GM18508 (cell line): ENCODE results near the gene MGAT3.
"Not testable (repeated sequence)": the region's sequence is repeated elsewhere in the genome, so short reads cannot be mapped to it uniquely, and the experiment has no call there.

Source experiments
- ATAC-seq: cut with Tn5 transposase; IDR thresholded peaks from one replicate; pipeline ENCODE4 v1.9.1; 2021; ENCODE audit warnings: moderate number of reproducible peaks; ENCODE audit not compliant: insufficient read depth, unreplicated experiment

The MGAT3 gene

GRCh38 chr22:39504071-39504470 is 47.3 kb downstream of the MGAT3 start:
- no peak for ATAC-seq

DNA sequence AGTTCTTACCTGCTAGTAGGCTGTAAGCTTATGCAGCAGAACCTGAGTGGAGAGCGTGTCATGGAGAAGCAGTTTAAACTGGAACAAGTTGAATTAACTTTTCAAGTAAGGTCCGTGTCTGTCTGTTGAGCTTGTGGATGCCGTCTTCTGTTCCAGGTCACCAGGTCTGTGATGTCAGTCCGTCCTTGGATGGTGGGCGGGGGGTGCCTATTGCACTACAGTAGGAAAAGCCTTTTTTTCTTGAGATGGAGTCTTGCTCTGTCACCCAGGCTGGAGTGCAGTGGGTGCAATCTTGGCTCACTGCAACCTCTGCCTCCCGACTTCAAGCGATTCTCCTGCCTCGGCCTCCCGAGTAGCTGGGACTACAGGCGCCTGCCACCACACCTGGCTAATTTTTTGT is 50.2 kb downstream of the MGAT3 start:
- not testable (repeated sequence) for ATAC-seq

GRCh38 chr22:39508393-39508792 is 51.6 kb downstream of the MGAT3 start:
- no peak for ATAC-seq

- ATAC-seq, result no peak
Measured at GRCh38 chr22:39510529-39511149, 53.8 kb downstream of the MGAT3 start.

GRCh38 chr22:39511226-39511625 is 54.4 kb downstream of the MGAT3 start:
- no peak for ATAC-seq

GRCh38 chr22:39512026-39512425 is 55.2 kb downstream of the MGAT3 start:
- no peak for ATAC-seq

DNA sequence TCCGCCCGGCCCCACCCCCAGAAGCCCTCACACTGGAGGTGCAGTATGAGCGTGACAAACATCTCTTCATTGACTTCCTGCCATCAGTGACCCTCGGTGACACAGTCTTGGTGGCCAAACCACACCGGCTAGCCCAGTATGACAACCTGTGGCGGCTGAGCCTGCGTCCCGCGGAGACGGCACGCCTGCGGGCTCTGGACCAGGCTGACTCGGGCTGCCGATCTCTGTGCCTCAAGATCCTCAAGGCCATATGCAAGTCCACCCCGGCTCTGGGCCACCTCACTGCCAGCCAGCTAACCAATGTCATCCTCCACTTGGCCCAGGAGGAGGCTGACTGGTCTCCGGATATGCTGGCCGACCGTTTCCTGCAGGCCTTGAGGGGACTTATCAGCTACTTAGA is 57.0 kb downstream of the MGAT3 start:
- no peak for ATAC-seq

- no peak for ATAC-seq
Measured at GRCh38 chr22:39514373-39514973, 57.7 kb downstream of the MGAT3 start.

- no peak for ATAC-seq
Measured at GRCh38 chr22:39515266-39516050, 58.6 kb downstream of the MGAT3 start.

GRCh38 chr22:39517470-39517869 is 60.7 kb downstream of the MGAT3 start:
- no peak for ATAC-seq

GRCh38 chr22:39518144-39518786 is 61.5 kb downstream of the MGAT3 start:
- ATAC-seq, result no peak

GRCh38 chr22:39518996-39519680 is 62.3 kb downstream of the MGAT3 start:
- no peak for ATAC-seq

GRCh38 chr22:39519681-39520225 is 62.9 kb downstream of the MGAT3 start:
- ATAC-seq, result peak; percentile 63

DNA sequence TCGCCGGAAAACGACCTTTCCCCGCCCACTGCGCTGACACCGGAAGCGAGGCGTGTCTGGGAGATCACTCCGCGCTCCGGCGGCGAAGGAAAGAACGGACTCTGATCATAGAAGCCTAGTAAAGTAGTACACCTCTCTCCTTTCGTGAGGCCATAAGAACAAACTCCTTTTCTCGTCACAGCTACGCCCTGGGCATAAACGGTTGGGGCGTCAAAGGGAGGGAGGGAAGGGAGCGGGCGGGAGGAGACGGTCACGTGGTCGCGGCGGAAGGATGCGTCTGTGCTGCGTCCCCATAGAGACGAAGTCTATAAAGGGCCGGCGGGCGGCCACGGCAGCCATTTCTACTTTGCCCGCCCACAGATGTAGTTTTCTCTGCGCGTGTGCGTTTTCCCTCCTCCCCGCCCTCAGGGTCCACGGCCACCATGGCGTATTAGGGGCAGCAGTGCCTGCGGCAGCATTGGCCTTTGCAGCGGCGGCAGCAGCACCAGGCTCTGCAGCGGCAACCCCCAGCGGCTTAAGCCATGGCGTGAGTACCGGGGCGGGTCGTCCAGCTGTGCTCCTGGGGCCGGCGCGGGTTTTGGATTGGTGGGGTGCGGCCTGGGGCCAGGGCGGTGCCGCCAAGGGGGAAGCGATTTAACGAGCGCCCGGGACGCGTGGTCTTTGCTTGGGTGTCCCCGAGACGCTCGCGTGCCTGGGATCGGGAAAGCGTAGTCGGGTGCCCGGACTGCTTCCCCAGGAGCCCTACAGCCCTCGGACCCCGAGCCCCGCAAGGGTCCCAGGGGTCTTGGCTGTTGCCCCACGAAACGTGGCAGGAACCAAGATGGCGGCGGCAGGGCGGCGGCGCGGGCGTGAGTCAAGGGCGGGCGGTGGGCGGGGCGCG is 63.7 kb downstream of the MGAT3 start, which contains the start of gene ATF4:
Gene ATF4, plus strand, starts transcription at position 337 of the 880 bp plus-strand sequence. CDS start 884 bp downstream, outside the sequence.
- ATAC-seq, result peak; percentile 19

DNA sequence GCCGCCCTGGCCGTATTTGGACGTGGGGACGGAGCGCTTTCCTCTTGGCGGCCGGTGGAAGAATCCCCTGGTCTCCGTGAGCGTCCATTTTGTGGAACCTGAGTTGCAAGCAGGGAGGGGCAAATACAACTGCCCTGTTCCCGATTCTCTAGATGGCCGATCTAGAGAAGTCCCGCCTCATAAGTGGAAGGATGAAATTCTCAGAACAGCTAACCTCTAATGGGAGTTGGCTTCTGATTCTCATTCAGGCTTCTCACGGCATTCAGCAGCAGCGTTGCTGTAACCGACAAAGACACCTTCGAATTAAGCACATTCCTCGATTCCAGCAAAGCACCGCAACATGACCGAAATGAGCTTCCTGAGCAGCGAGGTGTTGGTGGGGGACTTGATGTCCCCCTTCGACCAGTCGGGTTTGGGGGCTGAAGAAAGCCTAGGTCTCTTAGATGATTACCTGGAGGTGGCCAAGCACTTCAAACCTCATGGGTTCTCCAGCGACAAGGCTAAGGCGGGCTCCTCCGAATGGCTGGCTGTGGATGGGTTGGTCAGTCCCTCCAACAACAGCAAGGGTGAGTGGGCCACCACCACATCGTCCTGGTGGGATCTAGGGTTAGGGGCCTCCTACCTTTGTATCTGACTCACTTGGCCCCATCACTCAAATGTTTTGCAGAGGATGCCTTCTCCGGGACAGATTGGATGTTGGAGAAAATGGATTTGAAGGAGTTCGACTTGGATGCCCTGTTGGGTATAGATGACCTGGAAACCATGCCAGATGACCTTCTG is 64.5 kb downstream of the MGAT3 start:
- ATAC-seq, result not testable (repeated sequence)

DNA sequence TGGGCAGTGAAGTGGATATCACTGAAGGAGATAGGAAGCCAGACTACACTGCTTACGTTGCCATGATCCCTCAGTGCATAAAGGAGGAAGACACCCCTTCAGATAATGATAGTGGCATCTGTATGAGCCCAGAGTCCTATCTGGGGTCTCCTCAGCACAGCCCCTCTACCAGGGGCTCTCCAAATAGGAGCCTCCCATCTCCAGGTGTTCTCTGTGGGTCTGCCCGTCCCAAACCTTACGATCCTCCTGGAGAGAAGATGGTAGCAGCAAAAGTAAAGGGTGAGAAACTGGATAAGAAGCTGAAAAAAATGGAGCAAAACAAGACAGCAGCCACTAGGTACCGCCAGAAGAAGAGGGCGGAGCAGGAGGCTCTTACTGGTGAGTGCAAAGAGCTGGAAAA is 65.3 kb downstream of the MGAT3 start:
- not testable (repeated sequence) for ATAC-seq

DNA sequence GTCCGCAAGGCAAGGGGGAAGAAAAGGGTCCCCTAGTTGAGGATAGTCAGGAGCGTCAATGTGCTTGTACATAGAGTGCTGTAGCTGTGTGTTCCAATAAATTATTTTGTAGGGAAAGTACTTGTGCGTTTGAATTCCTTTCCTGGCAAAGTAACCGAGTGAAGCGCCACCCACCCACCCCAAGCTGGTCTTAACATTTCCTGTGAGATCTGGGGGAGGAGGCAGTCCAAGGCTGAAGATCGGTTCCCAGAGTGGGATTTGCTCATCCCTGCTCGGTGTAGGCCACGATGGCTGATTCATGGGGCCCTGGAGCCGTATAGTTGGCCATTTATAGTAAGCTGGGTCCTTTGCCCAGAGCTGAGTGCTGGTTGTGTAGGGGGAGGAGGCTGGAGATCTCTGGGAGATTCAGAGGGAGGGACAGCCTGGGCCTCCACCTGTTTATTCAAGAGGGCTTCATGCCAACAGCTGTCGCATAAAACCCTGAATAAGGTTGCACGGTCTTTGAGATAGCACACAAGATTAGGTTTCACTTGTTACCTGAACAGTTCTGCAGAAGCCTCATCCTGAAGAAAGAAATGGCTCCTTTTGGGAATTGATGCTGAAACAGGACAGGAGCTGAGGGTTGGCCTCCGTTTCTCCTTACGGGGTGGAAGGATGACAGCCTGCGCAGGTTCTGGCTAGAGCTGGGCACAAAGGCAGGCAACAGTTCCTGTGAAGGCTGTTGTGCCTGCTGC is 65.9 kb downstream of the MGAT3 start:
- ATAC-seq, result no peak
